Spleen (tissue), 11 donors: Measurements from ENCODE around the gene CTAGE1. TPM values are rescaled to one million over a fixed set of nuclear protein-coding genes. Genes with fewer than 3 reads are reported as not detected.

ENCODE experiments used
- DNase-seq: peaks from one replicate; pipeline ENCODE4 v3.0.0-alpha.2; 2020
- H3K27ac ChIP-seq, 8 donors: fragments of 200-600 bp; sonication (generic) in 7 of 8; 1 replicate in 4 of 8; 2 replicates in 4 of 8; pipeline versions ENCODE4 v1.5.0 to v1.8.0; 2016 to 2021; ENCODE audit warnings: inconsistent platforms in 4 of 8, mild to moderate bottlenecking in 4 of 8, moderate library complexity in 1 of 8
- H3K27me3 ChIP-seq, 7 donors: fragments of 200-600 bp; sonication (generic) in 6 of 7; replicated peaks in 1 of 7; 1 replicate in 4 of 7; 2 replicates in 3 of 7; pipeline versions ENCODE4 v1.5.0 to v1.8.0; 2016 to 2021; ENCODE audit warnings: inconsistent platforms in 3 of 7, mild to moderate bottlenecking in 1 of 7
- H3K36me3 ChIP-seq, 6 donors: fragments of 200-600 bp; sonication (generic) in 5 of 6; 1 replicate in 4 of 6; 2 replicates in 2 of 6; pipeline versions ENCODE4 v1.5.0 to v1.8.0; 2016 to 2021; ENCODE audit warnings: inconsistent platforms in 2 of 6
- H3K4me1 ChIP-seq, 6 donors: fragments of 200-600 bp; sonication (generic) in 5 of 6; 1 replicate in 3 of 6; 2 replicates in 3 of 6; pipeline versions ENCODE4 v1.5.0 to v1.8.0; 2016 to 2021; ENCODE audit warnings: inconsistent platforms in 3 of 6
- H3K4me3 ChIP-seq, 8 donors: fragments of 200-600 bp; sonication (generic) in 7 of 8; 1 replicate in 4 of 8; 2 replicates in 4 of 8; pipeline versions ENCODE4 v1.5.0 to v1.8.0; 2016 to 2021; ENCODE audit warnings: inconsistent platforms in 4 of 8, mild to moderate bottlenecking in 4 of 8, moderate library complexity in 2 of 8
- H3K9me3 ChIP-seq, 8 donors: fragments of 200-600 bp; sonication (generic) in 7 of 8; 1 replicate in 4 of 8; 2 replicates in 4 of 8; pipeline versions ENCODE4 v1.5.0 to v1.8.0; 2016 to 2021; ENCODE audit warnings: inconsistent platforms in 4 of 8
- POLR2A ChIP-seq, 3 donors: fragments of 450-650 bp; IDR thresholded peaks; one replicate each; pipeline ENCODE4 v1.5.1; 2017; ENCODE audit warnings: antibody characterized with exemption in 3 of 3, mild to moderate bottlenecking in 1 of 3
- POLR2AphosphoS5 ChIP-seq, 3 donors: sonication (generic); formaldehyde crosslinking; IDR thresholded peaks; one replicate each; pipeline ENCODE4 v1.5.1; 2017; ENCODE audit warnings: antibody characterized with exemption in 3 of 3
- WGBS, 5 donors: extraction: QIAGEN DNeasy Blood & Tissue Kit in 3 of 5; methylation state at CpG; one replicate each; pipeline versions ENCODE4 v1.1.5 to v1.1.7; 2013 to 2018; 5-methylcytosine and 5-hydroxymethylcytosine counted together
- intact Hi-C: fragments of 100-400 bp; cut with DNase I; formaldehyde crosslinking; loops from one replicate; pipeline ENCODE4 v1.15.0; 2023; ENCODE audit warnings: low total_unique reads
- polyA plus RNA-seq, 3 donors: library from polyadenylated mRNA; stranded (reverse); fragments of 200-250 nt; gene quantifications; one replicate each; pipeline ENCODE4 v1.2.1, GENCODE V29; 2013
- total RNA-seq, 7 donors: library from RNA; depleted of rRNA in 3 of 7; stranded (reverse); fragments of >200 nt in 3 of 7; fragmentation: NEBNext Ultra II Directional in 4 of 7; extraction: Animal tissue kit (Norgen Biotek cat#: 25700) in 4 of 7; gene quantifications; one replicate each; pipeline versions ENCODE4 v1.1.0 to v1.2.1, GENCODE V29; 2016 to 2021
- TF ChIP-seq, protein P1 (sequence below), 11 experiments: fragments of 200-600 bp in 7 of 11; fragments of 450-650 bp in 4 of 11; sonication (generic) in 4 of 11; IDR thresholded peaks in 8 of 11; conservative IDR thresholded peaks in 3 of 11; 1 replicate in 7 of 11; 2 replicates in 4 of 11; pipeline versions ENCODE4 v1.4.0 to v1.8.0; 2016 to 2021; ENCODE audit warnings: antibody characterized with exemption in 11 of 11, inconsistent platforms in 4 of 11, mild to moderate bottlenecking in 1 of 11
- donor health status: healthy with polysubstance abuse.
- donor health status: DM: no; HTN: no; CAD: no; lungs with moderate emphysema.
- donor health status: DM: no; HTN: no; CAD: no.
- donor health status: Bipolar disorder and iron deficiency.
- donor health status: healthy.
- donor health status: DM: no; HTN: no; CAD: no.
- donor health status: DM: yes; HTN: yes; CAD: no.

Gene CTAGE1
- total and polyA plus RNA-seq, 10 donors, result not detected

DNA sequence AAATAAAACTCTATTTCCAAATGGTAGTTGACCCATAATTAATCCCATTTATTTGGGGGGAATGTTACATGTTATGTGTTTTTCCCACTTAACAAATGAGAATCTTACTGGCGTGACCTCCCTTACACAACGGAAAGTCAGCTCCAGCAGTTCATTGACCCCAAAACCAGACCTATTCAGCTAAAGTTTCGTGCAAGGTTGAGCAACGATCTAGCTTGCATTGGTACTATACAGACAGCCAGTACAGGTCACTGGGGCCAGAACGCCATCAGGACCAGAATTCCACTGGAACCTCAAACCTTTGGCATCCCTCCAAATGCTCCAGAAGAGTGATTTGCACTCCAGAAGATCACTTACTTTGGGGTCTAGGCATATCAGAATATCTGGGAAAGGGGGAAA is 6.8 kb upstream of the CTAGE1 start:
- no peak for DNase-seq
- no peak for TF ChIP-seq POLR2A (IDR thresholded peaks at IDR 0.05)
- TF ChIP-seq POLR2AphosphoS5 (IDR thresholded peaks at IDR 0.05), result no peak
- TF ChIP-seq, protein P1, sequence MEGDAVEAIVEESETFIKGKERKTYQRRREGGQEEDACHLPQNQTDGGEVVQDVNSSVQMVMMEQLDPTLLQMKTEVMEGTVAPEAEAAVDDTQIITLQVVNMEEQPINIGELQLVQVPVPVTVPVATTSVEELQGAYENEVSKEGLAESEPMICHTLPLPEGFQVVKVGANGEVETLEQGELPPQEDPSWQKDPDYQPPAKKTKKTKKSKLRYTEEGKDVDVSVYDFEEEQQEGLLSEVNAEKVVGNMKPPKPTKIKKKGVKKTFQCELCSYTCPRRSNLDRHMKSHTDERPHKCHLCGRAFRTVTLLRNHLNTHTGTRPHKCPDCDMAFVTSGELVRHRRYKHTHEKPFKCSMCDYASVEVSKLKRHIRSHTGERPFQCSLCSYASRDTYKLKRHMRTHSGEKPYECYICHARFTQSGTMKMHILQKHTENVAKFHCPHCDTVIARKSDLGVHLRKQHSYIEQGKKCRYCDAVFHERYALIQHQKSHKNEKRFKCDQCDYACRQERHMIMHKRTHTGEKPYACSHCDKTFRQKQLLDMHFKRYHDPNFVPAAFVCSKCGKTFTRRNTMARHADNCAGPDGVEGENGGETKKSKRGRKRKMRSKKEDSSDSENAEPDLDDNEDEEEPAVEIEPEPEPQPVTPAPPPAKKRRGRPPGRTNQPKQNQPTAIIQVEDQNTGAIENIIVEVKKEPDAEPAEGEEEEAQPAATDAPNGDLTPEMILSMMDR (IDR thresholded peaks at IDR 0.05 in 8 of 11, conservative IDR thresholded peaks at IDR 0.05 in 3 of 11), result no peak
- Histone ChIP-seq H3K4me1 (no peaks in the 10 kb centered on the region), H3K9me3 (peaks cover 0 to 4% (median 0%) of the 10 kb centered on the region in 8 donors), H3K36me3 (no peaks in the 10 kb centered on the region), H3K27me3 (no peaks in the 10 kb centered on the region), H3K27ac (no peak overlapping the region), H3K4me3 (no peak overlapping the region)
- 75 to 87% (median 78%) methylated on average over 5 of the region's 5 CpGs for WGBS, 5 donors
- intact Hi-C loops, result no loop called here

DNA sequence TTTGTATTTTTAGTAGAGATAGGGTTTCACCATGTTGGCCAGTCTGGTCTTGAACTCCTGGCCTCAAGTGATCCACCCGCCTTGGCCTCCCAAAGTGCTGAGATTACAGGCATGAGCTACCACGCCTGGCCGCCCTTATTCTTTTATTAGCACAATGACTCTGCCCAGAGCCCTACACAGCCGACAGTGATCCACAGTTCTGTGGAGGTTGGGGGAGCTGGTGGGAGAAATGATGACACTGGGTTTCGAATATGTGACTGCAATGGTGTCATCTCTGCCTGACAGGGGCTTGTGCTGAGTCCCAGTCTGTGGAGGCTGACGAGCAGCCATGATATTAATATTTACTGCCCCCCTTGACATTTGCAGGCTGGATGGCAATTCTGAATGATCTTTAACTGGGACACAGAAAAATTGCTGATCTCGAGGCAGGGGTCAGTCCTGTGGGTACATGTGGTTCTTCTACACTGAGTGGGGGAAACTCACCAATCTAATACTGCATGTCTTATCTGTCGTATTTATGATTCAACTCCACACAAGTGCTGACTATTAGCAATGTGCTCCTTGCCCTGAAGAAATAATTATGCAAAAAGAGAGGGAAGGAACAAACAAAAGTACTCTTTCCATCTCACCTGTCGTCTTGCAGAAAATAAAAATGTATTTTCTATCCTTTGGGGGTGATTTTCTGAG is 6.3 kb upstream of the CTAGE1 start:
- WGBS, 5 donors, result 71 to 87% (median 84%) methylated on average over 9 of the region's 9 CpGs
- no peak for DNase-seq
- H3K36me3 ChIP-seq, result no peaks in the 10 kb centered on the region
- H3K27me3 ChIP-seq, result no peaks in the 10 kb centered on the region
- peaks cover 0 to 4% (median 0%) of the 10 kb centered on the region in 8 donors for H3K9me3 ChIP-seq
- intact Hi-C loops, result no loop called here
- H3K4me3 ChIP-seq, result no peak overlapping the region
- no peaks in the 10 kb centered on the region for H3K4me1 ChIP-seq
- H3K27ac ChIP-seq, result no peak overlapping the region
- TF ChIP-seq POLR2AphosphoS5 (IDR thresholded peaks at IDR 0.05), result no peak

DNA sequence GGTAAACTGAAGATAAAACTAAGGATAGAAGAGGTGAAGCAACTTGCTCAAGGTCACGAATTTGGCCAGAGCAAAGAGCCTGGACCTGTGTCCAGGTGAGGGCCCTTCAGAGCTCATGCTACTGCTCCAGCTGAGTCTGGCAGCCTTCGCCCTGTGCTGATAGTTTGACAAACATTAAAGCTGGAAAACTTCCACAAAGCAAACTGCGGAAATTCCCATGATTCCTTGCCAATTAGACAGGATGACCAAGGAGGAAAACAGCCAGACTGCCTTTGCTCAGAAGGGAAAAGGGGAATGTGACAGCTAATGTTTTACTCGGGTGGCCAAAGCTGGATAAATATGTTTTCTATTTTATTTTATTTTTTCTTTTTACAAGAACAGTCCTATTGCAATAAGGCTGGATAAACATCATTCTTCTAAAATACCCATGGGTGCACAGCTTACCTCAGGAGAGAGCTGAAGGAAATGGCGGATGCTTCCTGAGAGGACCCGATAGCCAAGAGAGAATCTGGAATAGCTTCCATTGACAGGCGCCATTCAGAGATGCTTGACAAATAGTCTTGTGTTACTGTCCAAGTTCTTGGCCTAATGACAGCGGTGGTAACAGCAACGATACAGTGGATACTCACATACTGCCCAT is 5.3 kb upstream of the CTAGE1 start:
- H3K27me3 ChIP-seq, result no peaks in the 10 kb centered on the region
- H3K4me1 ChIP-seq, result no peaks in the 10 kb centered on the region
- no peaks in the 10 kb centered on the region for H3K36me3 ChIP-seq
- TF ChIP-seq POLR2AphosphoS5 (IDR thresholded peaks at IDR 0.05) (no peak), POLR2A (IDR thresholded peaks at IDR 0.05) (no peak)
- TF ChIP-seq, protein P1 (IDR thresholded peaks at IDR 0.05 in 8 of 11, conservative IDR thresholded peaks at IDR 0.05 in 3 of 11), result no peak
- DNase-seq, result no peak
- H3K4me3 ChIP-seq, result no peak overlapping the region
- intact Hi-C loops, result no loop called here
- peaks cover 0 to 4% (median 0%) of the 10 kb centered on the region in 8 donors for H3K9me3 ChIP-seq
- H3K27ac ChIP-seq, result no peak overlapping the region
- WGBS, 5 donors, result 68 to 85% (median 76%) methylated on average over 9 of the region's 9 CpGs

DNA sequence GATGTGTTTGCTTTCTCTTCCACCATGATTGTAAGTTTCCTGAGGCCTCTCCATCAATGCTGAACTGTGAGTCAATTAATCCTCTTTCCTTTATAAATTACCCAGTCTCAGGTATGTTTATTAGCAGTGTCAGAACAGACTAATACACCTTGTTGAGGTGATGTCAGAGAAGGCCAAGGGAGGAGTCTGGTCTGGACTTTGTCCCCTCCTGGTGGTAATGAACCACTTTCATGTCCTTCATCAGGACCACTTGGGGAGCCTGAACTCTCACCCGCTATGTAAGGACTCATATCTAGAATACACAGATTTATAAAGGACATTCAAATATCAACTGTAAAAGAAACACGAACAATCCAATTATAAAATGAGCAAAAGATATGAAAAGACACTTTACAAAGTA is 2.9 kb upstream of the CTAGE1 start:
- WGBS, 5 donors, result 90 to 98% (median 93%) methylated on average over 2 of the region's 2 CpGs
- intact Hi-C loops, result no loop called here
- no peaks in the 10 kb centered on the region for H3K36me3 ChIP-seq
- no peak for DNase-seq
- H3K27me3 ChIP-seq, result no peaks in the 10 kb centered on the region
- no peak overlapping the region for H3K27ac ChIP-seq
- TF ChIP-seq POLR2A (IDR thresholded peaks at IDR 0.05), result no peak
- H3K4me3 ChIP-seq, result no peak overlapping the region
- H3K9me3 ChIP-seq, result peaks cover 0 to 9% (median 0%) of the 10 kb centered on the region in 8 donors
- H3K4me1 ChIP-seq, result no peaks in the 10 kb centered on the region

DNA sequence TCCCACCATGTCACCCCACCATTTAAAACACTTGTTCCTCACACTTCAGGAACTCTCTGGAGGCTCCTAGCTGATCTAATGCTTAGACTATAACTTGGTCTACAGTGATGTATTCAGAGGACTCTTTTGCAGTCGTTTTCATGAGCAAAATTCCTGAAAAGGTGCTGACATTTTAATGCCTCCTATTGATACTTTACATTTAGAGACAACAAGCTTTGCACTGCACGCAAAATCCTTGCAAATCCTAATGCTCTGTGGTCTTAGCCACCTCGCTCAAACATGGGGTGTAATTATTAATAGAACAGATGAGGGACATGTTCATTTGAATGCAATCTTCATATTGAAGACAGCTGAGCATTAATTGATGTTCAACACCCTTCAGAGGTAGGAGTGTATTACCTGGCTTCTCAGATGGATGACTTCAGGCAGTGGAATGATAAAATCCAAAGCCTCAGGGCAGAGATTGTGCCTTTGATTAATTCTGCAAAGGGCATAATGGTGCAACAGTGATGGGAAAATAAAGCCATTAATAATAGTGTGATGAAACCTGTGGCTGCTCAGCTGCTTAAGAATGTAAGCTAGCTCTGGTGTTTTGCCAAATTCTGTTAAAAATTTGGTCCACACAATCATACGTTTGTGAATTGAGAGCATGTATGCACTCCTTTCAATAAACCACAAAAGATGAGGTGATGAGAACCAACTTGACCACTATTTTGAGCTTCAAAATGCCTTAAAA is 5.4 kb downstream of the CTAGE1 start:
- intact Hi-C loops, result no loop called here
- H3K4me3 ChIP-seq, result no peak overlapping the region
- 65 to 82% (median 72%) methylated on average over 4 of the region's 4 CpGs for WGBS, 5 donors
- no peaks in the 10 kb centered on the region for H3K27me3 ChIP-seq
- DNase-seq, result no peak
- no peak for TF ChIP-seq POLR2AphosphoS5 (IDR thresholded peaks at IDR 0.05)
- TF ChIP-seq, protein P1 (IDR thresholded peaks at IDR 0.05 in 8 of 11, conservative IDR thresholded peaks at IDR 0.05 in 3 of 11), result no peak
- TF ChIP-seq POLR2A (IDR thresholded peaks at IDR 0.05), result no peak
- peaks cover 0 to 10% (median 6%) of the 10 kb centered on the region in 8 donors for H3K9me3 ChIP-seq
- H3K36me3 ChIP-seq, result no peaks in the 10 kb centered on the region
- H3K4me1 ChIP-seq, result no peaks in the 10 kb centered on the region
- H3K27ac ChIP-seq, result no peak overlapping the region
